Stimulated activated CD8-positive, alpha-beta memory T cell treated with anti-CD3 and anti-CD28 coated beads, Interleukin-4, amount 100 ng/mL, for 4 hours (primary cell): ENCODE measurements around the gene TBC1D14.

Experiments
- DNase-seq, 2 donors: peaks; one replicate each; pipeline ENCODE4 v3.0.0-alpha.2; 2020; ENCODE audit warnings: low read depth in 2 of 2, low spot score in 1 of 2

The TBC1D14 gene

GRCh38 chr4:6948134-6948460, 38.5 kb downstream of the TBC1D14 start:
- no peak for DNase-seq

- DNase-seq, result no peak
Observed at GRCh38 chr4:6951880-6952381, 42.3 kb downstream of the TBC1D14 start.

GRCh38 chr4:6953751-6954380, 44.2 kb downstream of the TBC1D14 start:
- no peak for DNase-seq

GRCh38 chr4:6955261-6955911, 45.8 kb downstream of the TBC1D14 start:
- DNase-seq, result no peak

- DNase-seq, result no peak
Observed at GRCh38 chr4:6956087-6956433, 46.4 kb downstream of the TBC1D14 start.

GRCh38 chr4:6956434-6957147, 47.0 kb downstream of the TBC1D14 start:
- no peak for DNase-seq

GRCh38 chr4:6957148-6957520, 47.5 kb downstream of the TBC1D14 start:
- DNase-seq, result no peak

GRCh38 chr4:6957994-6958393, 48.4 kb downstream of the TBC1D14 start:
- DNase-seq, result no peak

- DNase-seq, result no peak
Observed at GRCh38 chr4:6959261-6959660, 49.6 kb downstream of the TBC1D14 start.

GRCh38 chr4:6960154-6960553, 50.5 kb downstream of the TBC1D14 start:
- no peak for DNase-seq

- no peak for DNase-seq
Observed at GRCh38 chr4:6960628-6961412, 51.2 kb downstream of the TBC1D14 start.

GRCh38 chr4:6961496-6962210, 52.0 kb downstream of the TBC1D14 start:
- DNase-seq, result no peak

GRCh38 chr4:6962211-6963041, 52.8 kb downstream of the TBC1D14 start:
- DNase-seq, result no peak

GRCh38 chr4:6963139-6963611, 53.5 kb downstream of the TBC1D14 start:
- no peak for DNase-seq

- DNase-seq, result no peak
Observed at GRCh38 chr4:6964858-6965257, 55.2 kb downstream of the TBC1D14 start.

GRCh38 chr4:6965329-6965728, 55.7 kb downstream of the TBC1D14 start:
- DNase-seq, result no peak

GRCh38 chr4:6967846-6968340, 58.3 kb downstream of the TBC1D14 start:
- no peak for DNase-seq

- DNase-seq, result no peak
Observed at GRCh38 chr4:6968496-6968895, 58.9 kb downstream of the TBC1D14 start.

GRCh38 chr4:6969826-6970800, 60.5 kb downstream of the TBC1D14 start:
- no peak for DNase-seq
